GM10266 (cell line): ENCODE results near the gene LRTM2.

Experiments used
- DNase-seq: peaks from one replicate; pipeline ENCODE4 v3.0.0; 2012; ENCODE audit errors: extremely low spot score
- TF ChIP-seq, protein P1 (sequence below): IDR thresholded peaks from 2 replicates; pipeline ENCODE4 v1.5.1; 2012; ENCODE audit warnings: mild to moderate bottlenecking, low read depth; ENCODE audit not compliant: control insufficient read depth, insufficient read depth; ENCODE audit errors: missing control alignments

LRTM2 gene

GRCh38 chr12:1882850-1883470 lies 62.6 kb downstream of the LRTM2 start:
- no peak for DNase-seq
- TF ChIP-seq, protein P1, sequence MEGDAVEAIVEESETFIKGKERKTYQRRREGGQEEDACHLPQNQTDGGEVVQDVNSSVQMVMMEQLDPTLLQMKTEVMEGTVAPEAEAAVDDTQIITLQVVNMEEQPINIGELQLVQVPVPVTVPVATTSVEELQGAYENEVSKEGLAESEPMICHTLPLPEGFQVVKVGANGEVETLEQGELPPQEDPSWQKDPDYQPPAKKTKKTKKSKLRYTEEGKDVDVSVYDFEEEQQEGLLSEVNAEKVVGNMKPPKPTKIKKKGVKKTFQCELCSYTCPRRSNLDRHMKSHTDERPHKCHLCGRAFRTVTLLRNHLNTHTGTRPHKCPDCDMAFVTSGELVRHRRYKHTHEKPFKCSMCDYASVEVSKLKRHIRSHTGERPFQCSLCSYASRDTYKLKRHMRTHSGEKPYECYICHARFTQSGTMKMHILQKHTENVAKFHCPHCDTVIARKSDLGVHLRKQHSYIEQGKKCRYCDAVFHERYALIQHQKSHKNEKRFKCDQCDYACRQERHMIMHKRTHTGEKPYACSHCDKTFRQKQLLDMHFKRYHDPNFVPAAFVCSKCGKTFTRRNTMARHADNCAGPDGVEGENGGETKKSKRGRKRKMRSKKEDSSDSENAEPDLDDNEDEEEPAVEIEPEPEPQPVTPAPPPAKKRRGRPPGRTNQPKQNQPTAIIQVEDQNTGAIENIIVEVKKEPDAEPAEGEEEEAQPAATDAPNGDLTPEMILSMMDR: no peak

- DNase-seq: no peak
- TF ChIP-seq, protein P1: no peak
These were observed 63.1 kb downstream of the LRTM2 start for GRCh38 chr12:1883513-1883912.

- no peak for DNase-seq
- TF ChIP-seq, protein P1: no peak
These were observed 64.3 kb downstream of the LRTM2 start for GRCh38 chr12:1884651-1885050.

GRCh38 chr12:1885082-1885596 lies 64.8 kb downstream of the LRTM2 start:
- no peak for DNase-seq
- TF ChIP-seq, protein P1: no peak

DNA sequence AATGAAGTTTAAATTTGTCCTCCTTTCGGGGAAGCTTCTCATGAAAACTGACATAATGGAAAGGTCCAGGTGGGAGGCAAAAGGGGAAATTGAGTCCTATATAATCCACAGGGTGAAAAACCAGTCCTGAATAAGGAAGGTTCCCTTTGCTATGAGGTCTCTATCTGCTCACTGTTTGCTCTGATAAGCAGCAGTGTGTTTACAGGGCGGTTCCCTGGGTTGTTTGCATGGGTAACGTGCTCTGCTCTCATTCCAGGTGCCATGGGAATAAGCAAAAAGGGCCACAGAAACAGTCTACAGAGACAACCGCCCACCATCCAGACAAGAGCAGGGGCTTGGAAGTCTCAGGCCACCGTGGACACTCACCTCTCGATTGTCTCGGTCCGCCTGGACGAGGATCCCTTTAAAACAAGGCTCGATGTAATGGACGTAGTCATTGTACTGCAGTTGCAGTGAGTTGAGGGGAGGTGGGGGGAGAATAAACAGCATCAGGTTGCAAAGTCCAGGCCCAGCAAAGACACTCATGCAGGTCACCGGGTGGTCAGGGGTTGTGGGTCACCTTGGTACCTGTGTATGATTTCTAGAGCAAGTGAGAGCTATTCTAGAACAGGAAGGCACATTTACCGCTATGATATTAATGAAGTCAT lies 65.4 kb downstream of the LRTM2 start:
- TF ChIP-seq, protein P1: no peak
- no peak for DNase-seq
